HEK293 (cell line): ENCODE measurements around the gene UPK3A.

Experiments used
- BCL11A ChIP-seq: fragments of 450-650 bp; formaldehyde crosslinking; IDR thresholded peaks from 2 replicates; pipeline ENCODE4 v1.5.1; 2016; ENCODE audit warnings: low read depth, missing biosample characterization, missing genetic modification characterization
- REST ChIP-seq: fragments of 450-650 bp; formaldehyde crosslinking; IDR thresholded peaks from 2 replicates; pipeline ENCODE4 v1.5.1; 2016; ENCODE audit warnings: missing biosample characterization, missing genetic modification characterization
- SP2 ChIP-seq: fragments of 450-650 bp; formaldehyde crosslinking; IDR thresholded peaks from 2 replicates; pipeline ENCODE4 v1.5.1; 2016; ENCODE audit warnings: missing biosample characterization, missing genetic modification characterization
- TCF7L2 ChIP-seq: IDR thresholded peaks from 2 replicates; pipeline ENCODE4 v1.6.1; 2011; ENCODE audit warnings: low read depth, mild to moderate bottlenecking, inconsistent platforms, low read length, moderate library complexity, borderline replicate concordance
- ZBTB1 ChIP-seq: fragments of 450-650 bp; formaldehyde crosslinking; IDR thresholded peaks from 2 replicates; pipeline ENCODE4 v1.5.1; 2016; ENCODE audit warnings: missing biosample characterization, missing genetic modification characterization
- ZFP37 ChIP-seq: fragments of 450-650 bp; formaldehyde crosslinking; IDR thresholded peaks from 2 replicates; pipeline ENCODE4 v1.5.1; 2016; ENCODE audit warnings: missing biosample characterization, missing genetic modification characterization
- ZNF121 ChIP-seq: fragments of 450-650 bp; formaldehyde crosslinking; IDR thresholded peaks from 2 replicates; pipeline ENCODE4 v1.5.1; 2016; ENCODE audit warnings: missing biosample characterization, missing genetic modification characterization
- ZNF155 ChIP-seq: fragments of 450-650 bp; formaldehyde crosslinking; IDR thresholded peaks from 2 replicates; pipeline ENCODE4 v1.5.1; 2016; ENCODE audit warnings: missing biosample characterization, missing genetic modification characterization
- ZNF394 ChIP-seq: fragments of 450-650 bp; formaldehyde crosslinking; IDR thresholded peaks from 2 replicates; pipeline ENCODE4 v1.5.1; 2016; ENCODE audit warnings: missing biosample characterization, missing genetic modification characterization, mild to moderate bottlenecking, moderate library complexity, borderline replicate concordance
- ZNF416 ChIP-seq: fragments of 450-650 bp; formaldehyde crosslinking; IDR thresholded peaks from 2 replicates; pipeline ENCODE4 v1.5.1; 2016; ENCODE audit warnings: missing biosample characterization, missing genetic modification characterization
- ZNF658 ChIP-seq: fragments of 450-650 bp; formaldehyde crosslinking; IDR thresholded peaks from 2 replicates; pipeline ENCODE4; 2016; ENCODE audit warnings: missing biosample characterization, missing genetic modification characterization
- ZNF776 ChIP-seq: fragments of 450-650 bp; formaldehyde crosslinking; IDR thresholded peaks from 2 replicates; pipeline ENCODE4 v1.5.0; 2017; ENCODE audit warnings: missing biosample characterization, missing genetic modification characterization, borderline replicate concordance
- TF ChIP-seq, protein P1 (sequence below): fragments of 450-650 bp; formaldehyde crosslinking; IDR thresholded peaks from 2 replicates; pipeline ENCODE4 v1.5.1; 2016; ENCODE audit warnings: missing biosample characterization, missing genetic modification characterization

DNA sequence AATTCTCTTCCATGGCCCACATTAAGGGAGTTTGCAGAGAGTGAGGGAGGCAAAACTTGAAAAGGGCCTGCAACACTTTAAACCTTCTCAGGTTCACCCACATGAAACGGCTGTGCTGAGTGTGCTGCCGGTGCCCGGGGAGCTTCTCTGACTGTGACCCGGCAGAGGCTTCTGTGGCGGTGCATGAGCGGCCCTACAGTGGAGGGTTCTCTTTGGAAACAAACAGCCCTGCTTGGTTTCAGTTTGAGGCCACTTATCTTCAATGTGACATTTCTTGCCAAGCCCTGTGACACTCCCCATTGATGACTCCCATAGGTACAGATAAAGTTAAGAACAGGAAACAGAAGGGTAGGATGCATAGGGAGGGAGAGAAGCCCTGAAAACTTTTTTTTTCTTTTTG is 56.7 kb downstream of the UPK3A start:
- TF ChIP-seq BCL11A (tag by site-specific recombination), result no peak
- no peak for TF ChIP-seq ZNF394
- no peak for TF ChIP-seq SP2 (tag by site-specific recombination)
- TF ChIP-seq TCF7L2, result no peak
- TF ChIP-seq ZBTB1 (tag by site-specific recombination), result no peak
- TF ChIP-seq, protein P1, sequence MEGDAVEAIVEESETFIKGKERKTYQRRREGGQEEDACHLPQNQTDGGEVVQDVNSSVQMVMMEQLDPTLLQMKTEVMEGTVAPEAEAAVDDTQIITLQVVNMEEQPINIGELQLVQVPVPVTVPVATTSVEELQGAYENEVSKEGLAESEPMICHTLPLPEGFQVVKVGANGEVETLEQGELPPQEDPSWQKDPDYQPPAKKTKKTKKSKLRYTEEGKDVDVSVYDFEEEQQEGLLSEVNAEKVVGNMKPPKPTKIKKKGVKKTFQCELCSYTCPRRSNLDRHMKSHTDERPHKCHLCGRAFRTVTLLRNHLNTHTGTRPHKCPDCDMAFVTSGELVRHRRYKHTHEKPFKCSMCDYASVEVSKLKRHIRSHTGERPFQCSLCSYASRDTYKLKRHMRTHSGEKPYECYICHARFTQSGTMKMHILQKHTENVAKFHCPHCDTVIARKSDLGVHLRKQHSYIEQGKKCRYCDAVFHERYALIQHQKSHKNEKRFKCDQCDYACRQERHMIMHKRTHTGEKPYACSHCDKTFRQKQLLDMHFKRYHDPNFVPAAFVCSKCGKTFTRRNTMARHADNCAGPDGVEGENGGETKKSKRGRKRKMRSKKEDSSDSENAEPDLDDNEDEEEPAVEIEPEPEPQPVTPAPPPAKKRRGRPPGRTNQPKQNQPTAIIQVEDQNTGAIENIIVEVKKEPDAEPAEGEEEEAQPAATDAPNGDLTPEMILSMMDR, result no peak
- no peak for TF ChIP-seq ZNF776 (tag by site-specific recombination)
- TF ChIP-seq REST (tag by site-specific recombination), result no peak
- TF ChIP-seq ZNF155 (tag by site-specific recombination), result no peak
- no peak for TF ChIP-seq ZNF416 (tag by site-specific recombination)
- no peak for TF ChIP-seq ZNF121 (tag by site-specific recombination)
- TF ChIP-seq ZNF658 (tag by site-specific recombination), result no peak
- no peak for TF ChIP-seq ZFP37 (tag by site-specific recombination)
